Measurements from ENCODE around the gene SPINK14.

Gene SPINK14

GRCh38 chr5:148221508-148221907, 53.2 kb downstream of the SPINK14 start:
- TF ChIP-seq EZH2 (IDR thresholded peaks at IDR 0.05; ENCODE audit: borderline replicate concordance, low read length), result no peak
- no peak for TF ChIP-seq CTCF (IDR thresholded peaks at IDR 0.05; ENCODE audit: low read length)
- no peaks in the 10 kb centered on the region for H4K20me1 ChIP-seq (ENCODE audit: insufficient read depth, low read length)
- no peak overlapping the region for H3K4me3 ChIP-seq (ENCODE audit: low read depth, low read length, poor library complexity, severe bottlenecking)
- H3K9me3 ChIP-seq (ENCODE audit: low read length), result no peaks in the 10 kb centered on the region
- H3K79me2 ChIP-seq (ENCODE audit: insufficient read depth, low read length), result no peaks in the 10 kb centered on the region
- H3K4me1 ChIP-seq (ENCODE audit: insufficient read depth, low read length, severe bottlenecking), result no peaks in the 10 kb centered on the region
- no peak overlapping the region for H3K27ac ChIP-seq (ENCODE audit: low read depth, low read length, poor library complexity, severe bottlenecking)
- no peaks in the 10 kb centered on the region for H3K36me3 ChIP-seq (ENCODE audit: insufficient read depth, low read length)
- no peak overlapping the region for H3K9ac ChIP-seq (ENCODE audit: low read length)
- no peaks in the 10 kb centered on the region for H3K27me3 ChIP-seq (ENCODE audit: insufficient read depth, low read length)
- H3F3A ChIP-seq (ENCODE audit: insufficient read depth, low read length), result no peaks in the 10 kb centered on the region
- no peak overlapping the region for H3K4me2 ChIP-seq (ENCODE audit: low read length)
- H2AFZ ChIP-seq (ENCODE audit: low read length), result no peak overlapping the region
- H3K9me2 ChIP-seq (ENCODE audit: low read depth, low read length), result no peaks in the 10 kb centered on the region

GRCh38 chr5:148224117-148224742, 55.9 kb downstream of the SPINK14 start:
- H3K9me2 ChIP-seq (ENCODE audit: low read depth, low read length), result no peaks in the 10 kb centered on the region
- no peaks in the 10 kb centered on the region for H3F3A ChIP-seq (ENCODE audit: insufficient read depth, low read length)
- no peak overlapping the region for H3K4me3 ChIP-seq (ENCODE audit: low read depth, low read length, poor library complexity, severe bottlenecking)
- no peaks in the 10 kb centered on the region for H3K36me3 ChIP-seq (ENCODE audit: insufficient read depth, low read length)
- no peak overlapping the region for H3K9ac ChIP-seq (ENCODE audit: low read length)
- H3K27ac ChIP-seq (ENCODE audit: low read depth, low read length, poor library complexity, severe bottlenecking), result no peak overlapping the region
- no peaks in the 10 kb centered on the region for H4K20me1 ChIP-seq (ENCODE audit: insufficient read depth, low read length)
- no peak overlapping the region for H3K4me2 ChIP-seq (ENCODE audit: low read length)
- H2AFZ ChIP-seq (ENCODE audit: low read length), result no peak overlapping the region
- no peaks in the 10 kb centered on the region for H3K27me3 ChIP-seq (ENCODE audit: insufficient read depth, low read length)
- H3K79me2 ChIP-seq (ENCODE audit: insufficient read depth, low read length), result no peaks in the 10 kb centered on the region
- H3K9me3 ChIP-seq (ENCODE audit: low read length), result no peaks in the 10 kb centered on the region
- TF ChIP-seq EZH2 (IDR thresholded peaks at IDR 0.05; ENCODE audit: borderline replicate concordance, low read length), result no peak
- no peak for TF ChIP-seq CTCF (IDR thresholded peaks at IDR 0.05; ENCODE audit: low read length)
- H3K4me1 ChIP-seq (ENCODE audit: insufficient read depth, low read length, severe bottlenecking), result no peaks in the 10 kb centered on the region
